Measurements from ENCODE around the gene EEF1AKMT1. TPM values are rescaled to one million over a fixed set of nuclear protein-coding genes. Genes with fewer than 3 reads are reported as not detected.
A peak's percentile ranks its signal among the peaks of the same experiment; 100 is the strongest.

The EEF1AKMT1 gene
- polyA plus RNA-seq, 4 donors, result 16.3 to 19.3 (median 17.5) TPM

GRCh38 chr13:20721058-20721453 is 52.7 kb downstream of the EEF1AKMT1 start:
- DNase-seq (ENCODE audit: low read depth in 4 of 4, low spot score in 3 of 4), result no peak

DNA sequence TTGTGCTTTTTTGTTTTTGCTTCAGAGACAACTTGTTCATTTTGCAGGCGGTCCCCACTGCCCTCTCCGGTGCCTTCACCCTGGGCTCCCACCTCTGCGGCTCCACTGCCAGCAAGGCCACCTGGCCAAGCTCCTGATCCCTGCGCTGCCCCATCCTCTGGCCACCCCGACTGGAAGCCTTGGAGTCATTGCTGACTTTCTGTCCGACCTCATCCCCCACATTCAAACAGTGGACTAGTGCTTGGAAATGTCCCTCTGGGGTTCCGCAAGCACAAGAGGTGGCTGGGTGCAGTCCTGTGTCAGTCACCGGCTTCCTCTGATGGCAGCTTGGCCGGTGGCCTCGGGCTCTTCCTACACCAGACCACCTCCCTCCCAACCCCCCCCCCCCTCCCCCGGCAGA is 53.3 kb downstream of the EEF1AKMT1 start:
- DNase-seq (ENCODE audit: low read depth in 4 of 4, low spot score in 3 of 4), result no peak

GRCh38 chr13:20719783-20720182 is 54.0 kb downstream of the EEF1AKMT1 start:
- no peak for DNase-seq (ENCODE audit: low read depth in 4 of 4, low spot score in 3 of 4)

DNA sequence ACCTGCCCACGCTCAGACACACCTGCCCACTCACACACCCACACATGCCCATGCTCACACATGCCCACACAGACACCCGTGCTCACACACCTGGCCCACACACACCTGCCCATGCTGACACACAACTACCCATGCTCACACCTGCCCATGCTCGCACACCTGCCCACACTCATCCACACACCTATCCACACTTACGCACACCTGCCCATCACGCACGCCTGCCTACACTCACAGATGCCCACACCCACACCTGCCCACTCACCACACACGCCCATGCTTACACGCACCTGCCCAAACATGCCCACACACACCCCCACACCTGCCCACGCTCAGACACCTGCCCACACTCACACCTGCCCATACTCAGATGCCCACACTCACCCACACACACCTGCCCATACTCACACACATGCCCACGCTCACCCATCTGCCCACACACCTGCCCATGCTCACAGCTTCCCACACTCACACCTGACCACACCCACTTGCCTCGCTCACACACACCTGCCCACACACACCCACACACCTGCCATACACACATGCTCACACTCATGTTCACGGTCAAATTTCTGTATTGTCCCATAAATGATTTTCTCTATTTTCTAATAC is 54.7 kb downstream of the EEF1AKMT1 start:
- no peak for DNase-seq (ENCODE audit: low read depth in 4 of 4, low spot score in 3 of 4)

GRCh38 chr13:20717581-20718542 is 55.9 kb downstream of the EEF1AKMT1 start:
- no peak for DNase-seq (ENCODE audit: low read depth in 4 of 4, low spot score in 3 of 4)

- no peak for DNase-seq (ENCODE audit: low read depth in 4 of 4, low spot score in 3 of 4)
These were observed 56.8 kb downstream of the EEF1AKMT1 start for GRCh38 chr13:20716951-20717350.

- DNase-seq (ENCODE audit: low read depth in 4 of 4, low spot score in 3 of 4), result no peak
These were observed 58.4 kb downstream of the EEF1AKMT1 start for GRCh38 chr13:20715330-20715712.

DNA sequence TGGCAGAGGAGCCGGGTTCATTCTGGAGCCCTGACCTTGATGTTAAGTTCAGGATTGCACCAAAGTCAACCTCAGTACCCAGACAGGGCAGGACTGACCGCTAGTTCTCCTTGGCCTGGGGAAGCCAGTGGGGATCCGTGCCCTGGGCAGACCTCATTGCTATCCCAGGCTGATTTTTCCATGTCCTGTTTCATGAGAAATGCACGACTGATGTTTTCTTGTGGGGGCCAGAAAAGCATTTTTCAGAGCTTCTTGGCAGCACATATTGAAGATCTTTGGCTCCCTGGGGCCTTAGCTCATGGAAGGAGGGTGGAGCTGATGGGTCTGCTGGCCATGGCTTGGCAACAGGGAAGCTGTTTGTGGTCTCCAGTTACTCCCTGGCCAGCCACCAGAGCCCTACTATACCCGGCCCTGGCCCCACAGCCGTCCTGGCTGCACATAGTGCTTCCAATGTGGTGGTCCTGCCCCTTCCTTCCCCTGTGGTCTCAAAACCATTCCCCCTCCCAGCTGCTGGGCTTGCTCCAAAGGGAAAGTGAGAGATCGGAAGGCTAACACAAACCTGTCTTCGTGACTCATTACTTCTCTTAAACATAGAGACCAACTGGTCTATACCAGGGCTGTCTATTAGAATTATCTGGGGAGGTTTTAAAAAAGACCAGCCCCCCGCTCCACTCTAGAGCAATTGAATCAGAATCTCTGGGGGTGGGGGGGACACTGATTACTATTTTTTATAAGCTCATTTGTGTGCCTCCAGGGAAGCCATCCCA is 59.0 kb downstream of the EEF1AKMT1 start:
- no peak for DNase-seq (ENCODE audit: low read depth in 4 of 4, low spot score in 3 of 4)

- no peak for DNase-seq (ENCODE audit: low read depth in 4 of 4, low spot score in 3 of 4)
These were observed 59.6 kb downstream of the EEF1AKMT1 start for GRCh38 chr13:20714161-20714560.

DNA sequence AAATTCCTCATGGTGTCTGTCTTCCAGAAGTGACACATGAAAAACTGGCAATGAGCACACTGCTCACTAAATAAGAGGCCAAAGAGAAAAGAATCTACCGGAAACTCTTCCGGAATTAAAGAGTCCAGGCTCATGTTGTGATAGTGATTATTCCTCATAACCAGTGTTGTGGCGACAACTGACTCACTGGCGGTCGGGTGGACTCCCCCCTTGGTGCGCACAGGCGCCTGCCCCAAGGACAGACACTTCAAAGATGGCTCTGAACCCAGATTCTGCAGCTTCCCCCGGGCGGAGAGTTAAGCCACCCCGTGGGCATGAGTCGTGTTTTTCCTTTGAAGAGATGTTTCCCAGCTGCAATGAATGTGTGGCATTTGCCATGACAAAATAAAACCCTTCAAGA is 60.0 kb downstream of the EEF1AKMT1 start:
- DNase-seq (ENCODE audit: low read depth in 4 of 4, low spot score in 3 of 4), result no peak

- DNase-seq (ENCODE audit: low read depth in 4 of 4, low spot score in 3 of 4), result no peak
These were observed 60.8 kb downstream of the EEF1AKMT1 start for GRCh38 chr13:20713014-20713376.

DNA sequence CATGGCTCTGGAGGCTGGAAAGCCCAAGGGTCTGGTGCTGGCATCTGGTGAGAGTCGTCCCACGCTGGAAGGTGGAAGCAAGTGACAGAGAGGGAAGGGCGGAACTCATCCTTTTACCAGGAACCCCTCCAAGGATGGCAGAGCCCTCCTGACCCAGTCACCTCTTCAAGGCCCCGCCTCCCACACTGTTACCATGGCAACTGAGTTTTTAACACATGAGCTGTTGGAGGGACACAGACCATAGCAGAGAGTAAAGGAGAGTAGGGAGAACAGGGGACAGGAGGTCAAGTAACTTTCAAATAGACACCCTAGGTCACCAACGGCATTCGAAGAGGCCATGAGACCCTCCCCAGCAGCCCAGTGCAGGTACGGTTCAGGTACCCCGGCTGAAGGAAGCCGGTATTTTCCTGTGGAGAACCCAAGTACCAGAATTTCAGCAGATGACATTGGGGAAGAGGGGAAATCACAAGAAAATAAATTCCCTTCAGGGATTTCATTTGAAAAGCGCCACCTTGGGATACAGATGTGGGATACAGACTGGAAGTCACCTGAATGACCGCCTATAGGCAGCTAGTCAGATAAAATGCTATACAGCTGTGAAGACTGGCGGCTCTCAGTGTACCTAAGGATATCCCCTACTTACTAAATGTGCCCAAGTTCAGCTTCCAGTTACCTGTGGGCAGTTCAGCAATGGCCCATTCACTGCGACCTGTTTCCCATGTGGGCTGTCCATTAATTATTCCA is 62.3 kb downstream of the EEF1AKMT1 start:
- no peak for DNase-seq (ENCODE audit: low read depth in 4 of 4, low spot score in 3 of 4)

GRCh38 chr13:20709782-20710181 is 64.0 kb downstream of the EEF1AKMT1 start:
- DNase-seq (ENCODE audit: low read depth in 4 of 4, low spot score in 3 of 4), result no peak

DNA sequence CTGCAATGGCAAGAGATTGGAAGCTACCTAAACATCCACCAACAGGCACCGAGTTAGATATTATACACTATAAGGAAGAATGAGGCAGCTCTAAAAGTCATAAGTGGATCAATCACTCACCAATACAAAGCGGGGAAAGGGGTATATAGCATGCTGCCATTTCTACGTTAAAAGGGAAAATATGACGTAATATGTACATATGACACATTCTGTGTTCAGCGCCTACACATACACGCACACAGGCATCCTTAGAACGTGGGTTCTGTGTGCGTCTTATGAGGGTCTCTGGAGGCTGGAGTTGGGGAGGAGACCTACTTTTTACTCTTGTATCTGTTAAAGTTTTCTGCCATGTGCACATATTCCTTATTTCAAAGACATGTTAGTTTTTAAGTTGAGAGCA is 64.4 kb downstream of the EEF1AKMT1 start:
- no peak for DNase-seq (ENCODE audit: low read depth in 4 of 4, low spot score in 3 of 4)

DNA sequence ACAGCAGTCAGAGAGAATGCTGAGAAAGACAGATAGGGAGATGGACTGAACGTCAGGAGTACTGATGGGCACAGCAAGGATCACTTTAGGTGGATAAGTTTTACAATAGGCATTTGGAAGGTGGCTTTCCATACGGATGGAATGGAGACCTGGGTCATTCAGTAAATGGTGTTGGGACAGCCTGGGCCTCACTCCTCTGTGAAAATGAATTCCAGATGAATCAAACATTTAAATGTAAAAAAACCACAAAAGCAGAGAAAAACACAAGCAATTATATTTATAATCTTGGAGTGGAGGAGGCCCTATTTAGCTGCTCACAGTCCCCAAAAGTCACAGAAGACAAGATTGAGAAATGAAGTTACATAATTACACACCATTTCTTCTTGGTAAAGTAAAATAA is 65.5 kb downstream of the EEF1AKMT1 start:
- no peak for DNase-seq (ENCODE audit: low read depth in 4 of 4, low spot score in 3 of 4)

DNA sequence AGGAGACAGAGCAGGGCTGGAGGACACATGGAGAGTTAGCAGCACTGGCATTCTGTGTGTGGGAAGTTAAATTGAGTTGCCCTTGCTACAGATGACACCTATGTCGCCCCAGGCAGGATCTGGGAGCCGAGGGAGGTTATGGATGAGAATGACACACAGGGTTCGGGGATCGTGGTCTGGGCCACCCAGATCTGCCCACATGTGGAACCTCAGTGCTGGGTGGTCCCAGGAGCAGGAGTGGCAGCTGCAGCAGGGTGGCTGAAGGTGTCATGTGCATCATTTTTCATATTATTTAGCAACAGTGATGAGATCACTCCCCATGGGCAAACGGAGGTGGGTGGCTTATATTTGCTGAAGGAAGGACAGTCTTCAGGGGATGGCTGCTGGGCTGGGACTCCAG is 67.1 kb downstream of the EEF1AKMT1 start:
- DNase-seq (ENCODE audit: low read depth in 4 of 4, low spot score in 3 of 4), result no peak

DNA sequence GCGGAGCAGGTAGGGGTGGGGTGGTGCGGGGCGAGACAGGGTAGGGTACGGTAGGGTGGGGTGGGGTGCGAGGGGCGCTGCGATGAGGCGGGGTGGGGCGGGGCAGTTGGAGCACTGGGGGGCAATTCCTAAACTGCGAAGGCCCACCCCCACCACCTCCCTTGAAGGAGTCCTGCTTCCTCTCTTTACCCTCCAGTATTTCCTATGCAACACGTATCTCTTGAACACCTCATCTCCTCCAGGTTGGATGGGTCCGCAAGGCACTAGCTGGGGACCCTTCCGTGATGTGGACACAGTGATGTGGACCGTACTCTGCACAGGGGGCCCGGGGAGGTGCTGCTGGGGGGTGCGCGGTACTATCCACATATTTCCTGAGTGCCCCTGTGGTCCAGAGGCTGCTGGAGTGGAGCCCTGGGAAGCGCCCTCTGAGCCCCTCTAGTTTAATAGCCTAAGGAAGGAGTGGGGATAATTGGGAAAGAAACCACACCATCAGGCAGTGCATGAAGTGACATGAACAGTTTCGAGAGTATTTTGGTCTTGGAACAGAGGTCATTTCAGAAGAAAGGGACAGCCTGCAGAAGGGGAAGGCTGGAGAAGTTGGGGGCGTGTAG is 69.2 kb downstream of the EEF1AKMT1 start:
- no peak for DNase-seq (ENCODE audit: low read depth in 4 of 4, low spot score in 3 of 4)

DNA sequence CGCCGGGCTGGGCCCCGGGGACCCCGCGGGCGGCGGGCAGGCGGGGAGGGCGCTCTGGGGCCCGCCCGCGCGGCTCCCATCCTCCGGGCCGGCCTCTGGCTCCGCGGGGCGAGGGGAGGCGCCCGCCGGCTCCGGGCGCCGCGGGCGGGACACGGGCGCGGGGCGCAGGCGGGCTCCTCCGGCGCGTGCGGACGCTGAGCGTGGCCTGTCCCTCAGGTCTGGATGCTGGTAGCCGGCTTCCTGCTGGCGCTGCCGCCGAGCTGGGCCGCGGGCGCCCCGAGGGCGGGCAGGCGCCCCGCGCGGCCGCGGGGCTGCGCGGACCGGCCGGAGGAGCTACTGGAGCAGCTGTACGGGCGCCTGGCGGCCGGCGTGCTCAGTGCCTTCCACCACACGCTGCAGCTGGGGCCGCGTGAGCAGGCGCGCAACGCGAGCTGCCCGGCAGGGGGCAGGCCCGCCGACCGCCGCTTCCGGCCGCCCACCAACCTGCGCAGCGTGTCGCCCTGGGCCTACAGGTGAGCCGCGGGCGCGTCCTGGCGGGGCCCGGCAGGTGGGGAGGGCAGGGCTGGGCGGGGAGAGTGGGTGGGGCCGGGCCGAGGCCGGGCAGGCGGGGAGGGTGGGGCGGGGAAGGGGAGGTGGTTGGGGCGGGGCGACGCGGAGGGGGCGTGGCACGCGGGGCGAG is 69.8 kb downstream of the EEF1AKMT1 start:
- peak in 3 of 4 donors; percentile 55 to 71 (median 64) for DNase-seq (ENCODE audit: low read depth in 4 of 4, low spot score in 3 of 4)

- DNase-seq (ENCODE audit: low read depth in 4 of 4, low spot score in 3 of 4), result peak in 1 of 4 donors; percentile 43
These were observed 70.6 kb downstream of the EEF1AKMT1 start, which contains the start of gene IL17D for GRCh38 chr13:20702915-20703779. Gene IL17D, plus strand, starts transcription at chr13:20703699. Its CDS starts 303 bp downstream, at chr13:20704002.

Data from right renal pelvis (tissue), 4 donors.